Measurements from ENCODE around the gene DMD. TPM values are rescaled to one million over a fixed set of nuclear protein-coding genes. Genes with fewer than 3 reads are reported as not detected.
A peak's percentile ranks its signal among the peaks of the same experiment; 100 is the strongest.
"Not testable (repeated sequence)": the region's sequence is repeated elsewhere in the genome, so short reads cannot be mapped to it uniquely, and the experiment has no call there.

The DMD gene
- total and polyA plus RNA-seq, 2 experiments from 2014 or later, result 73.5 to 90.7 TPM

- Histone ChIP-seq H3K4me3 (no peak overlapping the region), H3K9me3 (ENCODE audit: low read depth) (no peaks in the 10 kb centered on the region), H3K36me3 (peaks cover 4% of the 10 kb centered on the region), H3K27me3 (no peaks in the 10 kb centered on the region), H3K4me1 (ENCODE audit: low read depth) (no peaks in the 10 kb centered on the region), H3K27ac (no peak overlapping the region)
- no peak for DNase-seq (ENCODE audit: low read depth in 1 of 2, low spot score in 1 of 2)
- TF ChIP-seq CTCF (IDR thresholded peaks at IDR 0.05; ENCODE audit: low read depth, low read length), result no peak
Observed at GRCh38 chrX:33194289-33194688, 17.1 kb downstream of the DMD start.

GRCh38 chrX:33190016-33190415 is 21.3 kb downstream of the DMD start:
- Histone ChIP-seq H3K27me3 (no peaks in the 10 kb centered on the region), H3K27ac (no peak overlapping the region), H3K9me3 (ENCODE audit: low read depth) (no peaks in the 10 kb centered on the region), H3K4me1 (ENCODE audit: low read depth) (peaks cover 11% of the 10 kb centered on the region), H3K4me3 (no peak overlapping the region), H3K36me3 (peaks cover 4% of the 10 kb centered on the region)
- DNase-seq (ENCODE audit: low read depth in 1 of 2, low spot score in 1 of 2), result no peak
- no peak for TF ChIP-seq CTCF (IDR thresholded peaks at IDR 0.05; ENCODE audit: low read depth, low read length)

- H3K27ac ChIP-seq, result peak overlapping the region; percentile 42
- no peak overlapping the region for H3K4me3 ChIP-seq
- no peaks in the 10 kb centered on the region for H3K27me3 ChIP-seq
- H3K9me3 ChIP-seq (ENCODE audit: low read depth), result no peaks in the 10 kb centered on the region
- no peak for DNase-seq (ENCODE audit: low read depth in 1 of 2, low spot score in 1 of 2)
- H3K36me3 ChIP-seq, result no peaks in the 10 kb centered on the region
- peaks cover 16% of the 10 kb centered on the region for H3K4me1 ChIP-seq (ENCODE audit: low read depth)
- no peak for TF ChIP-seq CTCF (IDR thresholded peaks at IDR 0.05; ENCODE audit: low read depth, low read length)
Observed at GRCh38 chrX:33188881-33189280, 22.5 kb downstream of the DMD start.

- peak in 1 of 2 donors; percentile 34 for DNase-seq (ENCODE audit: low read depth in 1 of 2, low spot score in 1 of 2)
- no peak for TF ChIP-seq CTCF (IDR thresholded peaks at IDR 0.05; ENCODE audit: low read depth, low read length)
- Histone ChIP-seq H3K27me3 (no peaks in the 10 kb centered on the region), H3K9me3 (ENCODE audit: low read depth) (no peaks in the 10 kb centered on the region), H3K36me3 (no peaks in the 10 kb centered on the region), H3K4me1 (ENCODE audit: low read depth) (peaks cover 21% of the 10 kb centered on the region), H3K4me3 (no peak overlapping the region), H3K27ac (peak overlapping the region; percentile 42)
Observed at GRCh38 chrX:33188286-33188685, 23.1 kb downstream of the DMD start.

- not testable (repeated sequence) for H3K36me3 ChIP-seq; H3K9me3 ChIP-seq (ENCODE audit: low read depth); DNase-seq (ENCODE audit: low read depth in 1 of 2, low spot score in 1 of 2); H3K27me3 ChIP-seq; H3K27ac ChIP-seq; H3K4me3 ChIP-seq
- H3K4me1 ChIP-seq (ENCODE audit: low read depth), result peaks cover 29% of the 10 kb centered on the region
Observed at GRCh38 chrX:33184803-33185202, 26.5 kb downstream of the DMD start.

GRCh38 chrX:33183361-33183760 is 28.0 kb downstream of the DMD start:
- Histone ChIP-seq H3K36me3 (no peaks in the 10 kb centered on the region), H3K4me1 (ENCODE audit: low read depth) (peaks cover 29% of the 10 kb centered on the region), H3K27me3 (no peaks in the 10 kb centered on the region), H3K4me3 (no peak overlapping the region), H3K27ac (peak overlapping the region; percentile 90), H3K9me3 (ENCODE audit: low read depth) (no peaks in the 10 kb centered on the region)
- no peak for TF ChIP-seq CTCF (IDR thresholded peaks at IDR 0.05; ENCODE audit: low read depth, low read length)
- peak; percentile 50 to 91 for DNase-seq (ENCODE audit: low read depth in 1 of 2, low spot score in 1 of 2)

Data from cardiac muscle cell (in vitro differentiated cells and primary cell).